ENCODE measurements around the gene CYRIA.

- no peak for TF ChIP-seq POLR2A (IDR thresholded peaks at IDR 0.05)
- no peak for TF ChIP-seq CTCF (IDR thresholded peaks at IDR 0.05)
- no peak for TF ChIP-seq EP300 (IDR thresholded peaks at IDR 0.05)
These were observed 21.0 kb upstream of the CYRIA start for GRCh38 chr2:16686641-16687040.
